Astrocyte (in vitro differentiated cells and primary cell): ENCODE measurements around the gene CA12.

Experiments
- CTCF ChIP-seq: IDR thresholded peaks from 2 replicates; pipeline ENCODE4 v1.5.1; 2011; ENCODE audit warnings: low read depth, mild to moderate bottlenecking, inconsistent platforms, low read length, moderate library complexity; ENCODE audit not compliant: insufficient read depth
- EZH2 ChIP-seq: IDR thresholded peaks from 2 replicates; pipeline ENCODE4 v1.6.1; 2012; ENCODE audit warnings: mild to moderate bottlenecking, low read length, inconsistent platforms; ENCODE audit not compliant: insufficient read depth

GRCh38 chr15:63368503-63368902, 13.1 kb downstream of the CA12 start:
- TF ChIP-seq CTCF = no peak
- TF ChIP-seq EZH2 = no peak
